Aorta (tissue), 5 donors: ENCODE measurements around the gene CYP19A1. TPM values are rescaled to one million over a fixed set of nuclear protein-coding genes. Genes with fewer than 3 reads are reported as not detected.

Experiments used
- ATAC-seq: fragments of 200-7000 bp; cut with Tn5 transposase; one replicate; pipeline ENCODE4 v1.9.1; 2022; ENCODE audit warnings: moderate library complexity; ENCODE audit not compliant: low FRiP score
- DNase-seq, 2 donors: peaks; one replicate each; pipeline ENCODE4 v3.0.0-alpha.2; 2020
- H3K27ac ChIP-seq, 2 donors: one replicate each; pipeline ENCODE4 v1.5.1; 2013; ENCODE audit warnings: low read length in 2 of 2, mild to moderate bottlenecking in 2 of 2, moderate library complexity in 2 of 2, control low read depth in 1 of 2, inconsistent platforms in 1 of 2, low read depth in 1 of 2
- H3K27me3 ChIP-seq, 2 donors: one replicate each; pipeline ENCODE4 v1.6.1; 2013; ENCODE audit warnings: control low read depth in 1 of 2, low read length in 1 of 2, mild to moderate bottlenecking in 1 of 2, moderate library complexity in 1 of 2; ENCODE audit not compliant: insufficient read depth in 2 of 2, control insufficient read depth in 1 of 2
- H3K36me3 ChIP-seq, 2 donors: one replicate each; pipeline ENCODE4 v1.6.1; 2013; ENCODE audit warnings: control low read depth in 1 of 2, low read length in 1 of 2, mild to moderate bottlenecking in 1 of 2; ENCODE audit not compliant: insufficient read depth in 2 of 2, control insufficient read depth in 1 of 2
- H3K4me1 ChIP-seq, 2 donors: one replicate each; pipeline ENCODE4 v1.6.1; 2013; ENCODE audit warnings: low read length in 2 of 2, control low read depth in 1 of 2, mild to moderate bottlenecking in 1 of 2, moderate library complexity in 1 of 2; ENCODE audit not compliant: insufficient read depth in 2 of 2, control insufficient read depth in 1 of 2
- H3K4me3 ChIP-seq, 2 donors: one replicate each; pipeline ENCODE4 v1.5.1; 2013; ENCODE audit warnings: low read length in 2 of 2, control low read depth in 1 of 2, mild to moderate bottlenecking in 1 of 2
- H3K9me3 ChIP-seq: one replicate; pipeline ENCODE4 v1.6.1; 2013; ENCODE audit warnings: mild to moderate bottlenecking, low read length; ENCODE audit not compliant: control insufficient read depth
- WGBS, 2 donors: extraction: QIAGEN DNeasy Blood & Tissue Kit; methylation state at CpG; one replicate each; pipeline ENCODE4 v1.1.7; 2013; 5-methylcytosine and 5-hydroxymethylcytosine counted together
- intact Hi-C, 2 donors: fragments of 100-400 bp; cut with DNase I; formaldehyde crosslinking; loops; one replicate each; pipeline versions ENCODE4 v1.14.2 to v1.15.0; 2022
- polyA plus RNA-seq, 2 donors: library from polyadenylated mRNA; stranded (reverse); fragments of 200-250 nt; gene quantifications; one replicate each; pipeline ENCODE4 v1.2.3, GENCODE V29; 2013
- total RNA-seq, 2 donors: library from RNA; stranded (reverse); fragmentation: NEBNext Ultra II Directional; extraction: Animal tissue kit (Norgen Biotek cat#: 25700); gene quantifications; one replicate each; pipeline ENCODE4 v1.2.1, GENCODE V29; 2021
- donor health status: healthy with polysubstance abuse.
- donor health status: Bipolar disorder and iron deficiency.
- donor health status: DM: no; HTN: no; CAD: no.
- donor health status: DM: no; HTN: no; CAD: no.
- donor health status: DM: yes; HTN: yes; CAD: no.

Gene CYP19A1
- total and polyA plus RNA-seq, 4 donors: 0.77 to 4.8 (median 3.8) TPM

- Histone ChIP-seq H3K9me3 (no peaks in the 10 kb centered on the region), H3K27me3 (no peaks in the 10 kb centered on the region), H3K4me1 (peaks cover 8 to 9% of the 10 kb centered on the region in 2 donors), H3K36me3 (no peaks in the 10 kb centered on the region), H3K4me3 (no peak overlapping the region), H3K27ac (peak overlapping the region; percentile 38 to 77)
- ATAC-seq (peak; percentile 42), DNase-seq (no peak)
- intact Hi-C loops: no loop called here
- 15% methylated on average over 9 of the region's 9 CpGs for WGBS, 2 donors
Observed at GRCh38 chr15:51335538-51336410, 2.6 kb downstream of the CYP19A1 start.

GRCh38 chr15:51335087-51335486 lies 3.3 kb downstream of the CYP19A1 start:
- no peak for ATAC-seq
- Histone ChIP-seq H3K27me3 (no peaks in the 10 kb centered on the region), H3K9me3 (no peaks in the 10 kb centered on the region), H3K4me1 (peaks cover 8 to 9% of the 10 kb centered on the region in 2 donors), H3K36me3 (no peaks in the 10 kb centered on the region), H3K27ac (peak overlapping the region; percentile 18 to 26), H3K4me3 (no peak overlapping the region)
- DNase-seq: no peak
- 90 to 97% methylated on average over 5 of the region's 5 CpGs for WGBS, 2 donors
- intact Hi-C loops: no loop called here

- no peaks in the 10 kb centered on the region for H3K9me3 ChIP-seq
- ATAC-seq (no peak), DNase-seq (no peak)
- H3K27ac ChIP-seq: peak overlapping the region in 1 of 2 donors; percentile 41
- no peaks in the 10 kb centered on the region for H3K27me3 ChIP-seq
- intact Hi-C loops: no loop called here
- H3K4me1 ChIP-seq: peaks cover 8 to 9% of the 10 kb centered on the region in 2 donors
- H3K36me3 ChIP-seq: no peaks in the 10 kb centered on the region
- WGBS, 2 donors: 2 to 15% methylated on average over 2 of the region's 2 CpGs
- no peak overlapping the region for H3K4me3 ChIP-seq
Observed at GRCh38 chr15:51334011-51334451, 4.4 kb downstream of the CYP19A1 start.

GRCh38 chr15:51333571-51333970 lies 4.8 kb downstream of the CYP19A1 start:
- no peak overlapping the region for H3K4me3 ChIP-seq
- peaks cover 8 to 9% of the 10 kb centered on the region in 2 donors for H3K4me1 ChIP-seq
- DNase-seq: no peak
- H3K27me3 ChIP-seq: no peaks in the 10 kb centered on the region
- no peaks in the 10 kb centered on the region for H3K36me3 ChIP-seq
- WGBS, 2 donors: 81 to 82% methylated on average over 2 of the region's 2 CpGs
- intact Hi-C loops: no loop called here
- ATAC-seq: no peak
- peak overlapping the region in 1 of 2 donors; percentile 3 for H3K27ac ChIP-seq
- H3K9me3 ChIP-seq: no peaks in the 10 kb centered on the region

GRCh38 chr15:51332206-51333147 lies 5.9 kb downstream of the CYP19A1 start:
- 75 to 77% methylated on average over 4 of the region's 4 CpGs for WGBS, 2 donors
- no peaks in the 10 kb centered on the region for H3K9me3 ChIP-seq
- no peaks in the 10 kb centered on the region for H3K27me3 ChIP-seq
- no peak for ATAC-seq
- no peak overlapping the region for H3K4me3 ChIP-seq
- DNase-seq: no peak
- intact Hi-C loops: no loop called here
- peaks cover 8 to 9% of the 10 kb centered on the region in 2 donors for H3K4me1 ChIP-seq
- no peaks in the 10 kb centered on the region for H3K36me3 ChIP-seq
- H3K27ac ChIP-seq: no peak overlapping the region

- no peaks in the 10 kb centered on the region for H3K27me3 ChIP-seq
- no peaks in the 10 kb centered on the region for H3K36me3 ChIP-seq
- intact Hi-C loops: no loop called here
- no peaks in the 10 kb centered on the region for H3K9me3 ChIP-seq
- H3K4me3 ChIP-seq: no peak overlapping the region
- ATAC-seq: no peak
- peaks cover 8 to 9% of the 10 kb centered on the region in 2 donors for H3K4me1 ChIP-seq
- no peak for DNase-seq
- no peak overlapping the region for H3K27ac ChIP-seq
- 86 to 87% methylated on average over 5 of the region's 5 CpGs for WGBS, 2 donors
Observed at GRCh38 chr15:51331141-51331540, 7.3 kb downstream of the CYP19A1 start.

GRCh38 chr15:51328926-51329325 lies 9.5 kb downstream of the CYP19A1 start:
- DNase-seq: no peak
- ATAC-seq: no peak
- peaks cover 2 to 8% of the 10 kb centered on the region in 2 donors for H3K4me1 ChIP-seq
- H3K9me3 ChIP-seq: no peaks in the 10 kb centered on the region
- no peak overlapping the region for H3K27ac ChIP-seq
- H3K36me3 ChIP-seq: no peaks in the 10 kb centered on the region
- 89 to 96% methylated on average over 4 of the region's 4 CpGs for WGBS, 2 donors
- H3K27me3 ChIP-seq: no peaks in the 10 kb centered on the region
- intact Hi-C loops: no loop called here
- H3K4me3 ChIP-seq: no peak overlapping the region

GRCh38 chr15:51327081-51327480 lies 11.3 kb downstream of the CYP19A1 start:
- Histone ChIP-seq H3K4me1 (no peaks in the 10 kb centered on the region), H3K4me3 (no peak overlapping the region), H3K27ac (no peak overlapping the region), H3K9me3 (no peaks in the 10 kb centered on the region), H3K27me3 (no peaks in the 10 kb centered on the region), H3K36me3 (no peaks in the 10 kb centered on the region)
- WGBS, 2 donors: 97 to 98% methylated on average over 2 of the region's 2 CpGs
- DNase-seq (no peak), ATAC-seq (no peak)
- intact Hi-C loops: no loop called here
